Measurements from ENCODE around the gene C21orf58.

C21orf58 gene

DNA sequence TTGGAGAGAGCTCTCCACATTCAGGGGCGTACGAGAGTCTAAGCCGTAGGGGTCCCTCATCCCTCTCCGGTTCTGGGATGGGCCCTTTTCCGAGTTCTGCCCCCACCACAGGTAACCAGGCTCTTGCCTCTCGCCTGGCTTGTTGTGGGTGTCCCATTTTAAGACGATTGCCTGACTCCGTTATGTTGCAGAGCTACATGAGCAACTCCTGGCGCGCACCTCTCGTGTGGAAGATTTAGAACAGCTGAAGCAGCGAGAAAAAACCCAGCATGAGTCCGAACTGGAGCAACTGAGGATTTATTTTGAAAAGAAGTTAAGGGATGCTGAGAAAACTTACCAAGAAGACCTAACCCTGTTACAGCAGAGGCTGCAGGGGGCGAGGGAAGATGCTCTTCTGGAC lies 29.2 kb upstream of the C21orf58 start:
- no peak for DNase-seq (ENCODE audit: low spot score)

DNA sequence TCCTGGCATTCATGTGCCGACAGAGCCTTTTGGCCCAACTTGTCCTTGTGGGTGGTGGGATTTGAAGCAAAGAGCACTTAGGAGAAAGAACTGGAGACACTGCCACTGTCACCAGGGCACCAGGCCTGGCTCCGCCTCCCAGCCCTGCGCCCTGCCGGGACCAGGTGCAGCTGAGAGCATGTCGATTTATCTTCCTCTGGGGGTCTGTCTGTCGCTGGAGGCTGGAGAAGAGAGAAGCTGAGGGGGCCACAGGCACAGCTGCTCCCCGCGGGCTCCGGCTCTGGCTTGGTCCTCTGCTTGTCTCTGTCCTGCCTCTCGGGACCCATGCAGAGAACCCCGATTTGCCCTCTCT lies 28.5 kb upstream of the C21orf58 start:
- no peak for DNase-seq (ENCODE audit: low spot score)

DNA sequence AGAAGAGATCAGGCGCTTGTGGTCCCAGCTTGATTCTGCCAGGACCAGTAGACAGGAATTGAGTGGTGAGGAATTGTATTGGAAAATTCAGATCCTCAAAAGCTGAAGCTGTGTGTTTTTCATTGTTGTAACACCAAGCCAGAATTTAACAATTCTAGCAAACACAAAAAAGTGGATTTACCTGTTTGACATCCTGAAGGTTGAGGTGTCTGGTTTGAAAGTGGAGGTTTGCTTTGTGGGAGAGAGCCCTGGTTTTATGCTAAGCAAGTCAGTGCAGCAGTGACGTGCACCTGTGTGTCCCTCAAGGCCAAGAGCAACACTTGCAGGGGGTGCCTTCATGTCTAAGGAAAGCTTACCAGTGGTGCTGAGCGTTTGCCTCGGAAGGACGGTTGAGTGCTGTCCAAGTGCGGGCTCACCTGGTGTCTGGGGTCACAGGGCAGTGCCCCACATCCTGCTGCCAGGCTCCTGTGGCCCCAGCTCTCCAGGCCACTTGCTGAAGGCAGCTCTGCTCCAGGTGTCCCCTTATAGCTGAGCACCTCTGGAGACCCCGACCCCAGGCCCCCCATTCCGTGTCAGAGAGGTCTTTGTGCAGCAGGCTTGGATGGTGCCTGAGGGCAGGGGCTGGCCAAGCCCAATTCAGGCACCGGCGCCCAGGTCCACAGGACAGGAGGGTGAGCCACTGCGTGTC lies 27.9 kb upstream of the C21orf58 start:
- no peak for DNase-seq (ENCODE audit: low spot score)

DNA sequence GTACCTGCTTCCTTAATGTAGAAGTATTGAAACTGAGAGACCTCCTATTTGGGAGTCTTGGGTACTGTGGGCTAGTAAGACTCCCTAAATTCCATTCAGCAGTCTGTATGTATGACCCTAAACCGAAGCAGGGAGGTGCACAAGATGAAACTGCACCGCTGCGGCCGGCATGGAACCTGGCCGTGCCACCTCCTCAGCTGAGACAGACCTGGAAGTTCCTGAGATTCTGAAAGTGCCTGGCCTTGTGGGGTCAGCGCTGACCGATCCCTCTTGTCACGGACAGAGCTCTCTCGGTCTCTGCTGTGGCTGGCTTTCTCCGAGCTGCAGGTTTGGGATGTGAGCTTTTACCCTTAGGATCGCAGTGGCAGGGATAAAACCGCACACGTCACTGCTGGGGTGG lies 27.3 kb upstream of the C21orf58 start:
- no peak for DNase-seq (ENCODE audit: low spot score)

DNA sequence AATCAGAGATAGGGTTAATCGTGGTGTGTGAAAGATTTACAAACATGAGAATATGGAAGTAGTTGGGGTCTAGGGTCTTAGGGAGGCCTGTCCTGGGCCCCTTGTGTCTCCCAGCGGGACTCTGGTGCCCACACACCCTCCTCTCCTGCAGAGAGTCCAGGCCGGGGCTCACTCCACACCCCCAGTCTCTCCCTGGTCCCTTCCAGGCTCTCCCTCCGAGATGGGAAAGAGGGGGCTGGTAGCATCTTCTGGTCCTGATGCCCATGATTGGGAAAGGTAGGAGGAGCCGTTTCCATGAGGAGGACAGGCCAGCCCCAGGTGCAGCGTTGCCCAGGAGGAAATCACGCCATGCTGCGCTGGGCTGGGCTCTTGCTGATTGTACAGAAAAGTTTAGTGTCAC lies 26.9 kb upstream of the C21orf58 start:
- DNase-seq (ENCODE audit: low spot score) = no peak

DNA sequence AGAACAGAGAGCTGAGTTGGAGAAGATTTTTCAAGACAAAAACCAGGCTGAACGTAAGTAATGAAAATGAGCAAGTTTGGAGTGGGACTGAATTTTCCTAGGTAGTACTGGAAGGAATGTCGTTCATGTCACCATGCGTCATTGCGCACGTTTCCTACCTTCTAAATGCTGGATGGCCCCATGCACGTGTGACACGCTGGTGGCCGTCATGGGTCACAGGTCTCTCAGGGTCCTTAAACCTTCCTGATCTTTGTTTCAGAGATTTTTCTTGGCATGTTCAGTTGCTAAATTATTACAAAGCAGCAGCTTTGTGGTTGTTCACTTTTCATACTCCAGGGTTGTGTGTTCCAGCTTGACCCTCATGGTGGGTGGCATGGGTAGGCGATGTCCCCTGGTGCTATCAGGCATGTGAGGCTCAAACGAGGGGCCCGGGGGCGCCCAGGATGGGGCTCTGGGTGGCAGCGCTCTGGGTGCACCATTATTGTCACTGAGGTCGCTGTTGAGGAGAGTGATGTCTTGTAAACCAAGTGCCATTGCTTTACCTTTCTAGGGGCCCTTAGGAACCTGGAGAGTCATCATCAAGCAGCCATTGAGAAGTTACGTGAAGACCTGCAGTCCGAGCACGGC lies 25.6 kb upstream of the C21orf58 start:
- DNase-seq (ENCODE audit: low spot score) = no peak

DNA sequence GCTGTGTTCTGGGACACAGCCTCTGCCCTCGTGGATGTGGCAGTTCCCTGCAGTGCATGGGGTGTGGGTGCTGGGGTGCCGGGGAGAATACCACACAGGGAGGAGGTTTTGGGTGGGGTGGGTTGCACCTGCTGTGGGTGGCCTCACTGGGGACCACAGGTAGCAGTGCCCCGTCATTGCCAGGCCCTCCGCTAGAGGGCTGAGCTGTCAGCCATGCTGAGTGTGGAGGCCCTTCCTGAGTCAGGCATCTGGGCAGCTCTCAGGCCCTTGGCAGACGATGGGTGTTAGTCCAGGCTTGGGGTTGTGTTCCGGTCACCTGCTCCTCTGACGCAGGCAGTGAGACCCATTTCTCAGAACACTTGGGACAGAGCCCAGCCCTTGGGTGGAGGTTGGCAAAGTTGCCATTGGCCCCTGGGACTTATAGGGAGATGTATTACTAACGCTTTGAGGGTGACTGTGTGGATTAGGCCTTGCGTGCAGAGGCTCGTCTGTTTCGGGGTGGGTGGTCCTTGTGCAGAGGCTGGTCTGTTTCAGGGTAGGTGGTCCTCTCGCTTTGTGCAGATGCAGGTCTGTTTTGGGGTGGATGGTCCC lies 24.2 kb upstream of the C21orf58 start:
- DNase-seq (ENCODE audit: low spot score) = no peak

DNA sequence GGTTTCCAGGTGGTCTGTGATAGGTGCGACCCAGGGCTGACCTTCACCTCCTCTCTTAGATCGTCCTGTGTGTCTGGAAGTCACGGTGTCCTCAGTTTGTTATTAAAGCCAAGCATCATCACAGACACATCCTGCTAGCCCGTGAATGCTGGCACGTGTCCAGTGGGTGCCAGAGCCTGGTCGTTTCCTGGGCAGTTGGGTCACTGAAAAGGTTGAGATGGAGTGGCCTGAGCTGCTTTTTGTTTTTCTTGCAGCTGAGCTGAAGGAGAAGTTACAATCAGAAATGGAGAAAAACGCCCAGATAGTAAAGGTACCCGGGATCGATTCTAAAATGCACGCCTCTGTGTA lies 23.5 kb upstream of the C21orf58 start:
- DNase-seq (ENCODE audit: low spot score) = no peak

DNA sequence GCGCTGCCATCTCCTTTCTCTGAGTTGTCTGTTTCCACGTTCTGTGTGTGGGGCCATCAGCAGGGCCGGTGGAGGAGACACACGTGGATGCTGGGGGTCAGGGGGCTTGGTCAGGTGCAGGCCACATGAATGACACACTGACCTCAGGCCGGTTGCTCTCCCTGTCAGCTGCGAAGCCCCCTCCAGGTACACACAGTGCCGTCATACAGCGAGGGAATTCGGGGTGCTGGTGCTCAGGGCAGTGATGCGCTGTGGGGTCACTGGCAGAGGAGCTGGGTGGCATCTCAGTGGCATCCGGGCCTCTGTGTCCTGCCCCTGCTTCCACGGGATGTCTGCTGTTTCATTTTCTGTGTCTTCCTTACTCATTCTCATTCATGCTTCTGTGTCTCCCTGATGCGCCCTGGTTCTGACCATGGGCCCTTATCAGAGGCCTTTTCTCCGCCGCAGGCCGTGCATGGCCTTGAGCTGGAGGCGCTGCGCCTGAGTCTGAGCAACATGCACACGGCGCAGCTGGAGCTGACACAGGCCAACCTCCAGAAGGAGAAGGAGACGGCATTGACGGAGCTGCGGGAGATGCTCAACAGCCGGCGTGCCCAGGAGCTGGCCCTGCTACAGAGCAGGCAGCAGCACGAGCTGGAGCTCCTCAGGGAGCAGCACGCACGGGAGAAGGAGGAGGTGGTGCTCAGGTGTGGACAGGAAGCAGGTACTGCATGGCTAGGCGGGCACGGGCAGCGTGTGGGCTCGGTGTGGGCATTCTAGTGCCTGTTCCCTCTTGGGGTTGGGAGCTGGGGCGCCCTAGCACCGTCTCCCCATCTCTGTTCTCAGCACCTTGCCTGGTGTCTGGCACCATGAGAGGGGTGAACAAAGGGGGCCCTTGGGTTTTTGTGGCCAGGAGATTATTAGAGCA lies 22.9 kb upstream of the C21orf58 start:
- no peak for DNase-seq (ENCODE audit: low spot score)

DNA sequence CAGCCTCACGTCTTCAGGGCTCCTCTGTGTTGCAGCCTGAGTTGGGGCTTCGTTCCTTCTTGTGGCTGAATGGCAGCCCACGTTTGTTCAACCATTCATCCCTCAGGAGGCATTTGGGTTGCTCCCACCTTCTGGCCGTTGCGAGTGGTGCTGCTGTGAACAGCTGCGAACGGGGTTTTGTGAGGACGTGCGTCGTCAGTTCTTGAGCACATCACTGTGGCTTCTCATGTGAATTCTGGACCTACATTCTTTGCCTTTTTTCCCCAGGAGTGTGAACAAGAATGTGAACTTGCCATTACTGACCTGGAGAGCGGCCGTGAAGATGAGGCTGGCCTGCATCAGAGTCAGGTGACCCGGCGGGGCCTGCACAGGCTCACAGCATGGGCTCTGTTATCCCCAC lies 22.2 kb upstream of the C21orf58 start:
- DNase-seq (ENCODE audit: low spot score) = no peak

DNA sequence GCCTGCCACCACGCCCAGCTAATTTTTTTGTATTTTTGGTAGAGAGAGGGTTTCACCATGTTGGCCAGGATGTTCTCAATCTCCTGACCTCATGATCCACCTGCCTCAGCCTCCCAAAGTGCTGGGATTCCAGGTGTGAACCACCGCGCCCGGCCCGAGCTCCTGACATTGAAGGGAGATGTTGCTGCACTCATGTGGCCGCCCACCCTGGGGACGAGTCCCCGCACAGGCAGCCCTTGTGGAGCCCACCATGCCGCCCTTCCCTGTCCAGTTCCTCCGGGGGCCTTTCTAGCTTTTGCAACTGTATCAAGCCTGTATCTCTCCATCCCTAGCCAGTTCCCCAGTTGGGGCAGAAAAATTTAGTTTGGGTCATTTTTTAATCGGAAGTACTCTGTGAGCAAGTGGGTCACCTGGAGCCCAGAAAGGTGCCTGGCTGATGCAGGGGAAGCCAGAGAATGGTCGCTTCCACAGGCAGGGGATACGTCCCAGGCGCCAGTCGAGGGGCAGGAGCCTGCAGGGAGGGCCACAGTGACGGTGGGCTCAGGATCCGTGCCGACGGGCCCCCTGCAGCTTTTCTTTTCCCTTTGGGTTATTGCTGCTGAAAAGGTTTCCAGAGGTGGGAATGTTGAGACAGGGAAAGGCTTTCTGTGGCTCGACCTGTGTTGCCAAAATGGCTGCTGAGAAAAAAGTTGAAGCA lies 20.7 kb upstream of the C21orf58 start:
- no peak for DNase-seq (ENCODE audit: low spot score)

DNA sequence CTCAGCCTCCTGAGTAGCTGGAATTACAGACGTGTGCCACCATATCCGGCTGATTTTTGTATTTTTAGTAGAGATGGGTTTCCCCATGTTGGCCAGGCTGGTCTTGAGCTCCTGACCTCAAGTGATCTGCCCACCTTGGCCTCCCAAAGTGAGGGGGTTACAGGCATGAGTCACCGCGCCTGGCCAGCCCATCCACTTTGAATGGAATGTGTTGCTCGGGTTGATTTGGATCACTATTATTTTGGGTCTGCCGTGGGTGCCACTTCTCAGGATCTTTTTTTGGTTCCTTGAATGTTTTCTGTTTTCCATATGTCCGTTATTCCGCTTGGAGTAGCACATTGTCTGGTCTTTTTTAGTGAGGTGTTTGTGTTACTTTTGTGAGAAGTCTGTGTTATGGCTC lies 17.3 kb upstream of the C21orf58 start:
- no peak for DNase-seq (ENCODE audit: low spot score)

DNA sequence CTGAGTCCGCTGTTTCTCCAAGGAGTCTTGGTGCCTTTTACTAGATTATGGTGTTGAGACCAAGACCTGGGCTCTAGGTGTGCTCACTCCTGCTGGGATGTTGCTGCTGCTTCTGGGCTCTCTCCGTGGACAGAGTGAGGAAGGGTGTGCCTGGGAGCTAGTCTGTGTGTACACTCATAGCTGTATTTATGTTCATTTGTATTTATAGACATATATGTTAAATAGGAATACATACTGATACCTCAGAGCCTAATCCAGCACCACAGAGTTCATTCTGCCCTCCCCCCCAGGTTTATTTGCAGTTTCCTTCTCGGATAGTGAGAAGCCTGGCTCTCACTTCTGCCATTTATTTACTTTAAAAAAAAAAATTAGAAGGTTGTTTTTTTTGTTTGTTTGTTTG lies 12.9 kb upstream of the C21orf58 start:
- no peak for DNase-seq (ENCODE audit: low spot score)

DNA sequence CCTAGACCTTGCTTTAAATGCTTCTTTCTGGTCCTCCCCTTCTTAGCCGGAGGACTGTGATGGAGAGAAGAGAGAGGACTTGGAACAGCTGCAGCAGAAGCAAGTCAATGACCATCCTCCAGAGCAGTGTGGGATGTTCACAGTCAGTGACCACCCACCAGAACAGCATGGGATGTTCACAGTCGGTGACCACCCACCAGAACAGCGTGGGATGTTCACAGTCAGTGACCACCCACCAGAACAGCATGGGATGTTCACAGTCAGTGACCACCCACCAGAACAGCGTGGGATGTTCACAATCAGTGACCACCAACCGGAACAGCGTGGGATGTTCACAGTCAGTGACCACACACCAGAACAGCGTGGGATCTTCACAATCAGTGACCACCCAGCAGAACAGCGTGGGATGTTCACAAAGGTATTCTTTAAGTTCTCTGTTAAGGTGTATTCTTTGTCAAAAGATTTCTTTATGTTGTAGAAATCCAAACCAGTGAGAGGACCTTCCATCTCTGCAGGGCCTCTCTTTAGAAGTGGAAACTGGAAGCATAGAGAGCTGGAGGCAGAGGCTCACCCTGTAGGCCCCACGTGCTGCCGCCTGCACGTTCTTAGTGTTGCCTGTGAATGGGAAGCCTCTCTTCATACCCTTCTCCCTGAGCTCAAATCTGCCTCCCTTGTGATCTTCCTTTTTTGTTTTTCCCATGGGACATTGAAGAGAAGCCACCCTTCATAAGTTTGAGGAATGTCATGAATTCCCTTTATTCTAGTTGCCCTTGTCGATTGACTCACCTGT lies 10.9 kb upstream of the C21orf58 start:
- DNase-seq (ENCODE audit: low spot score) = no peak

DNA sequence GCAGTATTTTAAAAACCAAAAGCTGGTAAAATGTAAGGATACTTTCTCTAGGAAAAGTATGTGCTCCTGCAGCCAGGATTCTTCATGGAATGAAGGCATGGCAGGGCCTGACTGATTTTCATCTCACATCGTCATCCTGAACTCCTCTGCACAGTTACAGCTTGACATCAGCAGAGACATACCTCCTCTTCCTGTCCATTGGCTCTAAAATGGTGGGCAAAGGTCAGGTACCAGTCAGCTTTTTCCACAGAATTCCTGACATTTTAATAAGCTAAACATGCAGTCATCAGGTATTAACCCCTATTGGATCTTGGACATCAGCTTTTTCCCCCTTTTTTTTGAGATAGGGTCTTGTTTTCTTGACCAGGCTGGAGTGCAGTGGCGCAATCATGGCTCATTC lies 6.1 kb upstream of the C21orf58 start:
- DNase-seq (ENCODE audit: low spot score) = no peak

DNA sequence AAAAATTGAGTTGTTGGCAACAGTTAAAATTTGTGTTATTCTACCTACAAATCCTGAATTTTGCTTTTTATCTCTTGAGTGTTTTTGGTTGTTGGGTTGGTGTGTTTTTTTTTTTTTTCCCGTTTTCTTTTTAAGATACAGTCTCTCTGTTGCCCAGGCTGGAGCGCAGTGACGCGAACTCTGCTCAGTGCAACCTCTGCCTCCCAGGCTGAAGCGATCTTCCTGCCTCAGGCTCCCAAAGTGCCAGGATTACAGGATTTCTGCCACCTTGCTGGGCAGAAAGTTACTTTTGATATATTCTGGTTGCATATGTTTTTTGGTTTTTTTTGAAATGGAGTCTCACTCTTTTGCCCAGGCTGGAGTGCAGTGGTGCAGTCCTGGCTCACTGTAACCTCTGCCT lies 4.5 kb upstream of the C21orf58 start:
- no peak for DNase-seq (ENCODE audit: low spot score)

DNA sequence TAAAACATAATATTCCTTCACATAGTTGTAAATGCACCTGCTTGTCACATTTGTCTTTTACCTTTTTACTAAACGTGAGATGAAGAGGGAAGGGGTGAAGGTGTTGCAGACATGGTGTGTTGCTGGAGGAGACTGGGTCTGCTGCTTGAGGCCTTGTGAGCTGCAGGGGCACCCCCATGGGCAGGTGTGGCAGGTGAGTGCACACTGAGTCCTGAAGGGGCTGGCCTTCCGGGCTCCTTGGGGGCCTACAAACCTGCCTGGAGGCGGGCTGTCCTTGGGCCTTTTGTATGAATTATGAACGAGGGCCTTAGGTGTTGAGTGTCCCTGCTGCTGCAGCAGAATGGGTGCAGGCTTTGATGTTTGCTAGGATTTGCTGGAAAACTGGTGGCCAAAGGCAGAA lies 4.0 kb upstream of the C21orf58 start:
- no peak for DNase-seq (ENCODE audit: low spot score)

DNA sequence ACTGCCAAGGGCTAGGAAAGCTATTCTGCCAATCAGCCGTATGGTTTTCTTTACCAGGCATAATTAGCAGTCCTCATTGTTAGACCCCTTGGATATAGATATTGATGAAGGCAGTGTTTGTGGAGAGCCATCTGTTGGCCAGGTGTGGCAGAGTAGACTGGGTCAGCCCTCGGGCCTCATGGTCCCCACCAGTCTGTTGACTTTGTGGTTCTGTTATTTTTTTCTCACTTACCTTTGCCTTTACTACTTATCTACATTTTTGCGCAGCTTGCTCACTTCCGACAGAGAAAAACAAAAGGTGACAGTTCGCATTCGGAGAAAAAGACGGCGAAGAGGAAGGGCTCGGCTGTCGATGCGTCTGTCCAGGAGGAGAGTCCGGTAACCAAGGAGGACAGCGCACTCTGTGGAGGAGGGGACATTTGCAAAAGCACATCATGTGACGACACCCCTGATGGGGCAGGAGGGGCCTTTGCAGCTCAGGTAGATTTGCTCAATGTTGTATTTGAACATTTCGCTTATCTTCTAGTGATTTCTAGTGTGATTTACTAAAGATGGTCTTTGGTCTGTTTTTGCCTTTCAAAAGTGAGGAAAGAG lies 2.5 kb upstream of the C21orf58 start:
- no peak for DNase-seq (ENCODE audit: low spot score)

DNA sequence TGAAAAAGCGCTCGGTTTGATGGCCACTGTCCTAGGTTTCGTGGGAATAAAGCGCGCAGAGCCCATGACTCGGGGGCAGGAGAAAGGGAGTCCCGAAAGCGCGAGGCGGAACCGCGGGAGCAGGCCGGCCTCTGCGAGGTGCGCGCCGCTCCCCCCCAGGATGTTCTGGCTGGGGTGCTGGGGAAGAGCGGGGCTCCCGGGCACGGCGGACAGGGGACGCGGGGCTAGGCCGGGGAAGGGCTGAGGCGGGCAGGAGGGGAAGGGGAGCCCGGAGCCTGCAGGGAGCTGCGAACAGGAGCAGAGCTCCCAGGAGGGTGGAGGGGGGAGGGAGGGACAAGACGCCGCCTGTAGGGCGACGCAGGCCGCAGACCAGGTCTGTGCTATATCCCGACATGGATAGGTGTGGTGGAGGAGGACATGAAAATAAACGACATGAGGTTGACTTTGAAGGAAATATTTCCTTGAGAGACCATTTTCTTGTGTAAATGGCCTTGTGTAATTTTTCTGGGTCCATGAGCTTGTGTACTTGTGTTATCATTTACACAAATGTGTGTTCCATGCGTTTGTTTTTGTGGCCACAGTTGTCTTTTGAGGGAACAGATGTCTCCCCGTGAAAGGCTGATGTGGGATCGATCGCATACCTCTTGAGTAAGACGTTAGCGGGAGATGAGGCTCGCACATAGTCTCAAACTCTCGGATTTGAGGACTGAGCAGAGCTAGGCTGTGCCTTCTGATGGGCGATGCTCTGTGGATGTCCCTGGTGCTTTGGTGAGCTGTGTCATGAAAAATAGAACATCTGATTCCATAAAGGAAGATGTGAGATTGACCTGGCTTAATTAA lies 1.6 kb upstream of the C21orf58 start:
- DNase-seq (ENCODE audit: low spot score) = peak; percentile 20

DNA sequence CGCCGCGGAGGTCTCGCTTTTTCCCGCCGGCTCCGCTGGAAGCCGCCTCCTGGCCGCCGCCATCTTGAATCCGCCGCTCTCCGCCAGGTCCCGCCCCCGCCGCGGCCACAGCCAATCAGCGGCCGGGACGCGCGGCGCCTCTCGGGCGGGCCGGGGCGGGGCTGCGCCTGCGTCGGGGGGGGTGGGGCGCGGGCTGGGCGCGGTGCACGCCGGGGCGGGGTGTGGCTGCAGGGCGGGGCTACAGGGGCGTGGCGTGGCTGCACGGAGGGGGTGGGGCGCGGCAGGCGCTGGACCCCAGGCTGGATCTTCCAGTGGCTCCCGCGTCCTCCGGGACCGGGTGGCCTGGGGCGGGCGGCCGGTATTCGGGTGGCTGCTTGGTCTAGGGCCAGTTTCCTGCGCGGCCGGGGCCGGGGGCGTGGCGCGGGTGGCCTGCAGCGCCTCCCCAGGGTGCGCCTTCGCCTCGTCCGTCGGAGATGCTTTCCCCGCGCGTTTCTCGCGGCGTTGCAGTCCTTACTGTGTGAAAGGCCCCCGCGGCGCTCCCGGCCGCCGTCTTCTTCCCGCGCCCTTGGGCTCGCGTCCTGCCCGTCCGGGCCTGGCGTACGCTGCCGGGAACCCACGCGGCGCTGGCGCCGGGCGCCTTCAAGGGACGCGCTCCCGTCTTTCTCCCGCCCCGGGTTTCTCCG lies 861 bp upstream of the C21orf58 start:
- peak; percentile 81 for DNase-seq (ENCODE audit: low spot score)

All from globus pallidus (tissue), 1 donor.